Activated CD4-positive, alpha-beta T cell treated with anti-CD3 and anti-CD28 coated beads, Interleukin-2, amount 50 U/mL, for 4 hours (primary cell): ENCODE data around the gene TMEM108.

Experiments used
- DNase-seq, 2 experiments: peaks; one replicate each; pipeline ENCODE4 v3.0.0-alpha.2; 2020

TMEM108 gene

GRCh38 chr3:133440652-133441051 is 402.5 kb downstream of the TMEM108 start:
- DNase-seq: no peak

- DNase-seq: no peak
Measured at GRCh38 chr3:133441867-133442270, 403.7 kb downstream of the TMEM108 start.

- no peak for DNase-seq
Measured at GRCh38 chr3:133442518-133442917, 404.3 kb downstream of the TMEM108 start.

- no peak for DNase-seq
Measured at GRCh38 chr3:133443649-133444422, 405.6 kb downstream of the TMEM108 start.

GRCh38 chr3:133444423-133444774 is 406.2 kb downstream of the TMEM108 start:
- DNase-seq: no peak

- no peak for DNase-seq
Measured at GRCh38 chr3:133445108-133445507, 406.9 kb downstream of the TMEM108 start.
